GM21528 (cell line): ENCODE measurements around the gene EML1.

ENCODE experiments used
- ATAC-seq: cut with Tn5 transposase; IDR thresholded peaks from one replicate; pipeline ENCODE4 v1.9.1; 2021; ENCODE audit warnings: mild to moderate bottlenecking, moderate library complexity; ENCODE audit not compliant: unreplicated experiment, low FRiP score

Gene EML1

GRCh38 chr14:99857551-99857950 lies 64.3 kb downstream of the EML1 start:
- ATAC-seq, result no peak

GRCh38 chr14:99860219-99860618 lies 67.0 kb downstream of the EML1 start:
- ATAC-seq, result no peak

GRCh38 chr14:99862136-99862535 lies 68.9 kb downstream of the EML1 start:
- no peak for ATAC-seq

- ATAC-seq, result no peak
Measured at GRCh38 chr14:99863059-99863458, 69.8 kb downstream of the EML1 start.

DNA sequence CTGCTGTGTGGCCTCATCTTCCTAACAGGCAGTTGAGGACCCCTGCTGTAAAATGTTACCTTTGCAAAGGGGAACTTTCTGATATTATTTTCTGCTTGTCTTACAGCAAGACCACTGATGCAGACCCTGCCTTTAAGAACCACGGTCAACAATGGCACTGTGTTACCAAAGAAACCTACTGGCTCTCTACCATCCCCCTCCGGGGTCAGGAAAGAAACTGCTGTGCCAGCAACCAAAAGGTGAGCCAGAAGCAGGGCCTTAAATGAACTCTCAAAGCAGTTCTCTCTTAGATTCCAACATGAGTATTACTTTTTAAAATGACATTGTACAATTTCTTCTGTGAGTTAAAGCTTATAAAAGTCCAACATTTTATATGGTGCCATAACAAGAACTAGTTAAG lies 72.2 kb downstream of the EML1 start:
- ATAC-seq, result no peak

GRCh38 chr14:99870617-99871016 lies 77.4 kb downstream of the EML1 start:
- ATAC-seq, result no peak

GRCh38 chr14:99871771-99872170 lies 78.6 kb downstream of the EML1 start:
- no peak for ATAC-seq

GRCh38 chr14:99872786-99873440 lies 79.7 kb downstream of the EML1 start:
- ATAC-seq, result no peak

GRCh38 chr14:99873653-99874052 lies 80.4 kb downstream of the EML1 start:
- ATAC-seq, result no peak

GRCh38 chr14:99874306-99874705 lies 81.1 kb downstream of the EML1 start:
- ATAC-seq, result no peak

DNA sequence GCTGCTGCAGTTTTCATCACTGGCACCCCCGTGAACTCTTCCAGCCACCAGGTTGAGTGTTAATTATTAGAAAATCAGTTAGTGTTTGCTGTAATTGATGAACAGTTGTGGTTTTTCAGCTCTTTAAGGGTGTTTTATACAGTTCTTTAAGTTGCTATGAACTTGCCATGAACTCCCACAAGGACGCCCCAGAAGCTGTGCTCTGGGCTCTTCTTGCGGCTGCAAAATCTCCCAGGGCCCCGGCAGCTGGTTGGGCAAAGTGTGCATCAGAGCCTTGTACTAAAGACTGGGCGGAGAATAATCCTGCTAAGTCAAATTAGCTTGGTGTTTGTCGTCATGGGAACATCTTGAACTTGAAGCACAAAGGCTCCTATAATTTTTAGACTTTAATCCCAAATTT lies 82.2 kb downstream of the EML1 start:
- no peak for ATAC-seq

- ATAC-seq, result no peak
Measured at GRCh38 chr14:99875836-99876235, 82.6 kb downstream of the EML1 start.

DNA sequence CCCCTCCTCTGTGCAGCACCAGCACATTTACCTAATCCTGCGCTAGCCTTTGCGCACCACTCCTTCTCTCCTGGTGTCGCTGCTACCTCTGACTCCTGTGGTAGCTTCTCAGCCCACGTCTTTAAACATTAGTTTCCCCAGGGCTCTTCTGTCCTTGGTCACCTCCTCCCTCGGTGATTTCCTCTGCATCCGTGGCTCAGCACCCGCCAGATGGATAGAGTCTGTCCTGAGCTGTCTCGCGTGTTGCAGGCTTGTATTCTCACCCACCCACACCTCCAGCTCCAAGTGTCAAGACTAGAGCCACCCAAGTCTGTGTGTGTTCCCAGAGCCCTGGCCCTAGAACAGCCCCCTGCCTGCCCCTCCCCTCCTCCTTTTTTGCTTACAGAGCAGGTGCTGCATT lies 83.2 kb downstream of the EML1 start:
- no peak for ATAC-seq

DNA sequence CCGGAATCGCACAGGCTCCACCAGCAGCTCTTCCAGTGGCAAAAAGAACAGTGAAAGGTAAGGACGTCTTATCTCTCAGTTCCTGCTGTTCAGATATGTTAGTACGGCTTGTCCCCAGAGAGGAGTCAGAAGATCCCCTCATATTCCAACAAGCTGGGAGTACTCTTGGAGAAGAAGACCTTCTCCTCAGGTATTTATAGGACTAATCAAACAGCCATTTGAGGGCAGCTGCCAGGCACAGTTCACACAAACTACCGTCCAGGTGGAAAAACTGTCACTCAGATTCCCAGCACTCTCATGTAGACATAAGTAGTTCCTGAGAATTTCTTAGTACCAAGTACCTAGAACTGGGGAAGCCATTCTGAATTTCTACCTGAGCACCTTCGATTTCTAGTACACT lies 85.3 kb downstream of the EML1 start:
- ATAC-seq, result no peak

GRCh38 chr14:99879401-99880295 lies 86.4 kb downstream of the EML1 start:
- ATAC-seq, result no peak

GRCh38 chr14:99880651-99881420 lies 87.6 kb downstream of the EML1 start:
- ATAC-seq, result no peak

- no peak for ATAC-seq
Measured at GRCh38 chr14:99883866-99884650, 90.8 kb downstream of the EML1 start.

DNA sequence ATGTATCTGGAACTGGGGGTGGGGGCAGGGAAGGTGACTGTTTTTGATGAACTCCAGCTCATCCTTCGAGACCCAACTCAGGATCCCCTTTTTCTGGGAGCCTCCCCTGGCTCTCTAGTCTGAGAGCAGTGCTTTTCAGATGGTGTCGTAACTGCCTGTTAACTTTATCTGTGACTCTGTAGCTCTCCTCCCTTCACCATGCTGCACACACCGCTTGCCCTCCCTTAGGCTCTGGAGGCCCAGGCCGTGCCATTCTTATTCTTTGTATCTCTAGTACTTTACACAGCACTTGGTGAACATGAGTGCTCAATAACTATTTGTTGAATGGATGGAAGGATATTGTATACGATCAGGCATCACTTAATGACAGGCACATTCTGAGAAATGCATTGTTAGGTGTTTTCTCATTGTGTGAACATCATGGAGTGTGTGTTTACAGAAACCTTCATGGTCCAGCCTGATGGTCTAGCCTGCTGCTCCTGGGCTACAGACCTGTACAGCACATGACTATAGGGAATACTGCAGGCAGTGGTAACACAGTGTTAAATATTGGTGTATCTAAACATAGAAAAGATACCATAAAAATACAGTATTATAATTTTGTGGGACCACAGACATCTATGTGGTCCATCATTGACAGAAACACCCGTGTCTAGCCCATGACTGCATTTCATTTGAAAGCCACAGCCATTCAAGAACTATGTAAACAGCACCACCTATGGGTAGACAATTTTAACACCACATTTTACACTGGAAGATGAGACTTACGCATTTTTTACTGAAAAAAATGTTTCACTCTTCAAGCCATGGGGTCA lies 91.8 kb downstream of the EML1 start:
- ATAC-seq, result no peak

DNA sequence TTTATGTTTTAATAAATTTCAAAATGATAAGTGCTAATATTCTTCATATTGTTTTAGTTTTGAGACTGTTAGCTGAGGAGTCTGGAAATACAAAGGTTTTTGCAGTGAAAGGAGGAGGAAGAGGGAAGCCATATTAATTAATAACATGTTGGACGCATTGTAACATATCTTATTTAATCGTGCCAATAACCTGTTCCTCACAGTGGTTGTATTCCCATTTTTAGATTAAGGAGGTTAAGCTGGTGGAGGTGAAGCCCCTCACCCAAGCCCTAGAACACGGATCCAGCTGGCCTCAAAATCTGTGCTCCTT lies 92.4 kb downstream of the EML1 start:
- no peak for ATAC-seq

DNA sequence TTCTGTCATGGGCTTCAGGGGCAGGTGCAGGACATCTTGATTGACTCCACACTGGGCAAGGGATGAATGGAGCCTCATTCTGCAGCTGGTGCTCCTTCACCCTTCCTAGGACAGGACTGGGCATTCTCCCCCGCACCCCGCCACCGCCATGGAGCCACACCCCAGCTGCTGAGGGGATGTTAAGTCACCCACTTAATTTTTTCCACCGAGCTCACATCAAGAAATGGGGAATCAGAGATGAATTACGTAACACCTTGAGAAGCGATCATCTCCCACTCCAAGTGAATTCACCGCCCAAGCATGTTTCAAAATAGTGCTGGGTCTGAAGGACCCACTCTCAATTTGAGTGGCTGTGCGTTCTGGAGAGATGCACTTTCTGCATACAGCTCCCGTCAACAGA lies 94.2 kb downstream of the EML1 start:
- no peak for ATAC-seq
